Stimulated activated naive CD8-positive, alpha-beta T cell treated with anti-CD3 and anti-CD28 coated beads, Interleukin-15, Interleukin-2, amounts not matched to agents 100 U/mL and 50 U/mL, for 24 hours (primary cell): ENCODE results near the gene MSI2.
"Not testable (repeated sequence)": the region's sequence is repeated elsewhere in the genome, so short reads cannot be mapped to it uniquely, and the experiment has no call there.

Experiments used
- ATAC-seq: fragments of 150-1000 bp; cut with Tn5 transposase; one replicate; pipeline ENCODE4 v1.10.0; 2021
- DNase-seq: peaks from one replicate; pipeline ENCODE4 v3.0.0; 2021

MSI2 gene

GRCh38 chr17:57619061-57619937 is 363.0 kb downstream of the MSI2 start:
- peak; percentile 39 for ATAC-seq
- no peak for DNase-seq

DNA sequence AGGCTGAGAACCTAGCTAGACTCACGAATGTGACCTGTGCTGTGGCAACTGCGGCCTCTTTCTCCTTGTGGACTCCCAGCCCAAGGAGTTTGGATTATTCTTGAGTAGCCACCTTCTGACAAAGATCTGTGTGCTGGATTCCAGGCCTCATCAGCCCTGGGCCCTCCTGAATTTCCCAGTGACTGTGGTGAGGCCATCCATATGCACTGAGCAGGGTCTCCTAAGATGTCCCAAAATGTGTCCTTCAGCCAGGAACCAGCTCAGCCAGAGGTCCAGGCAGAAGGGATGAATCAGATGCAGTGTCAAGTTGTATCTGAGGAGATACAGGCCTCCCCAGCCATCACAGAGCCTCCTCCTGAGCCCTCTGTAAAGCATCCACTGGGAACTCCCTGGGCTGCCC is 364.3 kb downstream of the MSI2 start:
- DNase-seq (no peak), ATAC-seq (no peak)

- DNase-seq, ATAC-seq: not testable (repeated sequence)
Measured at GRCh38 chr17:57621791-57622190, 365.5 kb downstream of the MSI2 start.

DNA sequence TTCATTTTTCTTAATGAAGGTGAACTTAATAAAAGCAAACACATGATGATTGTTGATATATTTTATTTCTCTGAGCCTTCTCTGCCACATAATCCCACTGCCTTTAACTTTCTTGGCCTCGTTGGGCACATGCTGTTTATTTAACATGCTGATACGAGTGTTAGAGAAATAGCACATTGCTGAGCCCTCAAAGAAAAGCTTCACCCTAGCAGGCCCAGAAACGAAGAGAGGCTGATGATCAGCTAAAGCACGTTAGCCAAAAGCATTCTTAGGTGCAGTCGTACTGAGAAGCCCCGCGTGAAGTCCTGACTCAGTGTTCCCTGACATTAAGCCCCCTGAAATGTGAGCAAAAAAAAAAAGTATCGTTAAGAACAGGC is 366.0 kb downstream of the MSI2 start:
- no peak for ATAC-seq
- no peak for DNase-seq

- ATAC-seq (peak; percentile 81), DNase-seq (peak; percentile 42)
Measured at GRCh38 chr17:57622683-57623433, 366.5 kb downstream of the MSI2 start.

DNA sequence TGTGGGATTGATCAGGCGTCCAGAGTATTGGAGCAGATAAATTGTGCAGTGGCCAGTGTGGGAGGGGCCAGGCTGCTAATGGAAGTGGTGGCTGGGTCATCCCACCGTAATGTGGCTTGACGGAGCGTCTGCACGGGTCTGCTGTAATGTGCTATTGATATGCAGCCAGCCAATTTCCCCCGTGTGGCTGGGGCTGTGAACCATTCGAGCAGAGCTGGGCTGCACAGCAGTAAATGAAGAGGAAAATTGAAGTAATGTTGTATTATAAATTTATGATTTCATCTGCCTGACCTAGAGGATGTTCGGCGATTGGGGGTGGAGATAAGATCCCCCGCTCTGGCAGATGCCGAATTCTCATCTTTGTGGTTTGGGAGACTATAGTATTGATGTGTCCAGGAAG is 367.3 kb downstream of the MSI2 start:
- DNase-seq (no peak), ATAC-seq (peak; percentile 21)

GRCh38 chr17:57624386-57624785 is 368.1 kb downstream of the MSI2 start:
- no peak for DNase-seq
- ATAC-seq = no peak

DNA sequence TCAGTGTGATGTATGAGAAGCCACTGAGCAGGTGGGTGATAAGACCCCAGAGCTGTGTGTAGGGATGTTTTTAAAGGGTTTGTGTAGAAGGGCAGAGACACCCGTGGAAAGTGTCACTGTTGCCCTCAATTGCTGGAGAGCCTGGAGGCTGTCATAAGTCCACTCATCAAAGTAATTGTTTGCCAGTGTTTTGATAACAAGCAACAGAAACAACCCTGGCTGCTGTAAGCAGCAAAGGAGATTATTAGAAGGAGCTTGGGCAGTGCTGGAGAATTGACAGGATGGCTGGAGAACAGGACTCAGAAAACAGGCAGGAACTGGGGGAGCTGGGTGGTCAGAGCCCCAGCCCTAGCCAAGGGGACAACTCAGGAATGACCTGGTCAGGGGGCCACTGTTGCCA is 369.2 kb downstream of the MSI2 start:
- no peak for ATAC-seq
- DNase-seq = no peak

- ATAC-seq (no peak), DNase-seq (no peak)
Measured at GRCh38 chr17:57625957-57626356, 369.6 kb downstream of the MSI2 start.

DNA sequence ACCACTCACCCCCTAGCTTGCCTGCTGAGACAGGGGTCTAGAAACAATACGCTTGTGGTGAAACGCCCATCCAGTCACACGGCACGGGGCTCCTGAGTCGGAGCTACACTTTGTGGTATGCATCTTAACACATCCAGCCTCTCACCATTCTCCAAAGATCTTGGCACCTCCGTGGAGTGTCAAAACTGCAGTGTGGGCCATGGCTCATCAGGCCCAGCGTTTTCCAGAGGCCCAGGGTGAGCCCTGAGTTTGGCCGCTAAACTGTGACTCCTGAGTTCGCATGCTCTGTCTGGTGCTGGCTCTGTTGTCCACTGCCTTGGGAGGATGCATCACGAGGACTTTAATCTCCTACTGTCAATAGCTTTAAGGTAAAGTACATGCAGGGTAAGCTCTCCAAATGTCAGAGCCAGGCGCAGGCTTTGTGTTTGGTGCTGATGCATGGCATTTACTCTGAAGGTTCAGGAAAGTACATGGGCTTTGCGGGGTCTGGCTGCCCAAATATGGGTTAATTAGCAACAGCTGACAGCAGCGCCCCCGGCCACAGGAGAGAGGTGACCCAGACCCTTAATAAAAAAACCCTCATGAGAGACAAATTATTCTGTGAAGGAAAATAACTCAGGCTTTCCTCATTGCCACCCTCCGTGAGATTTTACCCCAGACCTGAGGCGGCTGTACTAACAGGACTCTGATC is 370.3 kb downstream of the MSI2 start:
- DNase-seq (no peak), ATAC-seq (no peak)

DNA sequence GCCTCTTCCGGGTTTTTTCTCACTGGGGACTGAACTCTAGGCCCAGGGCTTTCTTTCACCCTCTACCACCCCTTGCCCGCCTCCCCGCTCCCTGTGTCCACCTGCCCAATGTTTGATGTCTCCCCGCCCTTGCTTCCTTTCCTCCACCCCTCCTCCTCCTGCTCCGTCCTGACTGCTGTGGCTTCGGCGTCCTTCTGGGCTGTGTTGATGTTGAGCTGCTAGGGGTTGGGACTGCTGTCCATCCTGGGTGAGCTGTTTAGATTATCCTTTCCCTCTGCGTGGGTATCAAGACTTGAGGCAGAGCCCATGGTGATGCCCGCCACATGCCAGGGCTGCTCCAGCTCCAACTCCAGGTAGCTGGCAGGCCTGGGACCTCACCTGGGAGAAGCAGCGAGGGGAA is 371.3 kb downstream of the MSI2 start:
- DNase-seq (no peak), ATAC-seq (no peak)

DNA sequence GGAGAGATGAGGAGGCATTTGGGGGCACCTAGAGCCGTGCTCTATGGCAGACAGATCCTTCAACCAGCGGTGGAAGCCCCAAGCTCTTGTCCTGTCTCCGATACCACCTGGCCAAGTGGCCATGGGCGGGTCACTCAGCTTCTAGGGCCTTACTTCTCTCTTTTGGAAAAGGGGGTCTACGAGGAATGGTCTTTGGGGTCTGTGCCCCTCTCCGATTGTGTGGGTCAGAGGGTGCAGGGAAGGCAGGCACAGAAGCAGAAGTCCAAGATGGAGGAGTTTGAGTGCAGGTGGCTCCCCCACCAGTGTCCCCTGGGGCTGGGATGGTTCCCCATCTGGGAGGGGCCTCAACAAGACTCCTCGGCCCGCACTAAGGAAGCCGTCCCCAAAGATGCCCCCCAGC is 372.1 kb downstream of the MSI2 start:
- DNase-seq (no peak), ATAC-seq (no peak)

- ATAC-seq (peak; percentile 45), DNase-seq (no peak)
Measured at GRCh38 chr17:57629470-57629869, 373.1 kb downstream of the MSI2 start.

- no peak for ATAC-seq
- no peak for DNase-seq
Measured at GRCh38 chr17:57629886-57630285, 373.6 kb downstream of the MSI2 start.

- DNase-seq = no peak
- ATAC-seq = no peak
Measured at GRCh38 chr17:57630736-57631135, 374.4 kb downstream of the MSI2 start.

GRCh38 chr17:57631871-57632270 is 375.5 kb downstream of the MSI2 start:
- no peak for DNase-seq
- no peak for ATAC-seq

DNA sequence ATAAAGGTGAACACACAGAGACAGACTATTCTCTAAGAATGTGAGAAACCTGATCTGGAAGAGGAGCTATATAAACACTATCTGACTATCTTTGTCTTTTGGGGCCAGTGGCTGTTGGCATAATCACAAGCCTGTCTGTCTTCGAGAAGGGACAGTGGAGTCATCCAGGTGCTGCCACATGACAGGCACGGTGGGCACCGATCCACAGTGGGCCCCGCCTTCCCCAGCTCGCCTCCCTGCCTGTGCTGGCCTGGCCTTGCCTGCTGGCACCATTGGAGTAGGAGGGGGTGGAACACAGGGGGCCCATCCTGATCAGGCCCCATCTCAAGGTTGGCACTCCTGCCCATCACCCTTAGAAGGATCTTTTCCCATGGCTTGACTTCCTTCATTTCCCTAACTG is 376.0 kb downstream of the MSI2 start:
- no peak for DNase-seq
- no peak for ATAC-seq

DNA sequence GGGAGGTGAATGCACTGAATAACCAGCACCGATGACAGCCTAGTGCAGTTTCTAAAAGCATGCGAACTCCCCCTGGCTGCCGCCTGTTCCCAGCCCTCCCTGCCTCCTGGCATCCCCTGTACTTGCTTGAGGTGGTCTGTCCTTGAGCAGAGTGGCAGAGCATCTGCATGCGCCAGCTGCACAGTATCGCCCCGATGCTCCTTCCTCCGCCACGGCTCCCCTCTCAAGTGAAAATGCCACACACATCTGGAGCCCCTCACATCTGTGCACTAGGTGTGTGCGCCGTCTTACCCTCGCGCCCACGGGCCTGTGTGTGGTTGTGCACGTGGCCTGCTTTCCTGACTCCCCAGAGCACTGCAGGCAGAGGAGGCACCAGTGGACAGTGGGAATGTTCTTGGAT is 376.9 kb downstream of the MSI2 start:
- ATAC-seq = no peak
- DNase-seq = no peak

DNA sequence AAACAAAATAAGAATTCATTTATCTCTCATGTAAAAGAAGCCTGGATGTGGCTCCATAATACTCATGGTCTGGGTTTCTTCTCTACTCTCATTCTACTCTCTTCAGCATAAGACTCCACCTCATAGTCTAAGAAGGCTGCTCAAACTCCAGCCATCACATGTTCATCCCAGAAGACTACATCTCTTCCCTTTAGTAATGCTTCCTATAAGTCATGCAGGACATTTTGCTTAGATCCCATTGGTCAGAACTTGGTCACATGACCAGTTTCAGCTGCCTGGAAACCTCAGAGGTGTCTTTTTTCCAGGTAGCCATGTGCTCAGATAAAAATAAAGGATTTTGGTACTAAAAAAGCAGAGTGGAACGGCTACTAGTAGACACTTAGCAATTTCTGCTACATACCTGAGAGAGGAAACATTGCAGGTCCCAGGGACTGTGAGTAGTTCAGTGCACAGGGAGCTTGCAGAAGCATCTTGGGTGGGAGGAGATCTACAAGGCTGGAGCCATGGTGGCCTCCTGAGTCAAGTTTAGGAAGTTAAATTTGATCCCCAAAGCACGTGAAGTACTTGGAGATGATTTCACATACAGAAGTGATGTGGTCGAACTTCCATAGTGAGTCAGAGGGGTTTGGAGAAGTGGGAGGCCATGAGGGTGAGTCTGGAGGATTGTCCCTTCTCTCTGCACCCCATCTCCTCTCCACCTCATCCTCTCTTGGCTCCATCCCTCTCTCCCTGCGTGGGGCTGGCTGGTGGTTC is 378.6 kb downstream of the MSI2 start:
- ATAC-seq (no peak), DNase-seq (no peak)

DNA sequence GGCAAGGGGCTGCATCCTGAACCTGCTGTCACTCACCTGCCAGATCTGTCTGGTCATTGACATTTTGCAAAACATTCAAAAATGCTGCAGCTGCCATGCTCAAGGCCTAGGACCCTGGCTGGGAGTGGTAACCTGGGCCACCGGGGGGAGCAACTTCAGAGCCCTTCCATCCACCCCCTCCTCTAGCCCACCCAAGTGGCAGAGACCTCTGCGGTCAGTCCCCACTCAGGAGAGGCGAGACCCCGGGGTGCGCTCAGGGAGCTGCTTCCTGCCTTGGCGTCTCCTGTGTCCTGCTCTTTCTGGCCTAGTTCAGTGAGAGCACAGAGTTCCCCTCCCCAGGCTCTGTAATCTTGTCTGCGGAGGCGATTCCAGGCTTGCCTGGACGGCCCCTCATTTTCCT is 380.0 kb downstream of the MSI2 start:
- DNase-seq (no peak), ATAC-seq (no peak)

- no peak for DNase-seq
Measured at GRCh38 chr17:57636985-57637665, 380.8 kb downstream of the MSI2 start.

DNA sequence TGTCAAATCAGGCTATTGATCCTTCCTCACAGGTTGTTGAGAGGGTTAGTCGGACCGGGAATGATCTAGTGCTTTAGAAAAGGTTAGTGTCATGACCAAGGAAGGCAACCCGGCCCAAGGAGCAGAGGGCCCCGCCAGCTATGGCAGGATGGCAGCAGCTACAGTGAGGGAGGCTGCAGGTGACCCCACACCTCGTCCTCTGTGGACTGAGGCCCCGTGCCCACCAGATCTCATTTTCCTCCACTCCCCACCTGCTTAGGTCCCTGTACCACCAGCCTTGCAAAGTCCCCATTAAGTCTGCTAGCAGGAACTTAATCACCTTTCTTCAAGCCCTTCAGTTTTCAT is 381.3 kb downstream of the MSI2 start:
- ATAC-seq (no peak), DNase-seq (no peak)

More at GRCh38 chr17:57636985-57637665, 380.8 kb downstream of the MSI2 start:
- ATAC-seq = no peak
